Mucosa of gallbladder (tissue), 1 donor: ENCODE measurements around the gene SLC38A5. TPM values are rescaled to one million over a fixed set of nuclear protein-coding genes. Genes with fewer than 3 reads are reported as not detected.

Experiments used
- total RNA-seq: library from RNA; stranded (reverse); gene quantifications from one replicate; pipeline ENCODE4 v1.2.1, GENCODE V29; 2021
- donor health status: DM: no; HTN: no; CAD: no.

SLC38A5 gene
- total RNA-seq, 1 donor from 2014 or later: 3.8 TPM

Other genes starting within 250 kb of the SLC38A5 start
- not detected for gene SSX1, start 214.9 kb downstream of the SLC38A5 start, total RNA-seq
- not detected for gene SSX3, start 113.6 kb downstream of the SLC38A5 start, total RNA-seq
- not detected for gene SSX4, start 86.7 kb downstream of the SLC38A5 start, total RNA-seq
- gene SSX4B, start 58.3 kb downstream of the SLC38A5 start, total RNA-seq: not detected
- gene FTSJ1, start 5.9 kb upstream of the SLC38A5 start, total RNA-seq: 24.6 TPM
- 11.8 TPM for gene PORCN, start 38.7 kb upstream of the SLC38A5 start, total RNA-seq
- gene EBP, start 51.5 kb upstream of the SLC38A5 start, total RNA-seq: 127 TPM
- gene TBC1D25, start 69.5 kb upstream of the SLC38A5 start, total RNA-seq: 17.8 TPM
- gene RBM3, start 104.2 kb upstream of the SLC38A5 start, total RNA-seq: 46.0 TPM
- gene WDR13, start 127.2 kb upstream of the SLC38A5 start, total RNA-seq: 156 TPM
- 11.5 TPM for gene WAS, start 213.5 kb upstream of the SLC38A5 start, total RNA-seq
- gene SUV39H1, start 226.5 kb upstream of the SLC38A5 start, total RNA-seq: 4.5 TPM